Thyroid gland (tissue), 4 donors: ENCODE measurements around the gene HDAC9. TPM values are rescaled to one million over a fixed set of nuclear protein-coding genes. Genes with fewer than 3 reads are reported as not detected.

Source experiments
- DNase-seq, 2 donors: peaks; one replicate each; pipeline ENCODE4 v3.0.0-alpha.2; 2019
- H3K27ac ChIP-seq, 3 donors: fragments of 200-600 bp; sonication (generic); 1 replicate in 2 of 3; 2 replicates in 1 of 3; pipeline ENCODE4 v1.5.1; 2016 to 2019; ENCODE audit warnings: mild to moderate bottlenecking in 1 of 3, moderate library complexity in 1 of 3
- H3K27me3 ChIP-seq: fragments of 200-600 bp; sonication (generic); one replicate; pipeline ENCODE4 v1.5.1; 2019
- H3K36me3 ChIP-seq, 2 donors: fragments of 200-600 bp; sonication (generic); one replicate each; pipeline ENCODE4 v1.5.1; 2016 to 2019
- H3K4me1 ChIP-seq, 2 donors: fragments of 200-600 bp; sonication (generic); one replicate each; pipeline ENCODE4 v1.5.1; 2017 to 2019
- H3K4me3 ChIP-seq, 3 donors: fragments of 200-600 bp; sonication (generic); replicated peaks in 1 of 3; 1 replicate in 2 of 3; 2 replicates in 1 of 3; pipeline ENCODE4 v1.5.1; 2016; ENCODE audit warnings: mild to moderate bottlenecking in 1 of 3
- H3K9me3 ChIP-seq: fragments of 200-600 bp; sonication (generic); one replicate; pipeline ENCODE4 v1.5.1; 2017
- CTCF ChIP-seq, 6 experiments: fragments of 200-600 bp in 3 of 6; fragments of 450-650 bp in 3 of 6; sonication (generic) in 3 of 6; IDR thresholded peaks; one replicate each; pipeline ENCODE4 v1.5.1; 2016 to 2019; ENCODE audit warnings: antibody characterized with exemption in 6 of 6, mild to moderate bottlenecking in 2 of 6, inconsistent platforms in 1 of 6, moderate library complexity in 1 of 6
- POLR2A ChIP-seq, 2 donors: fragments of 450-650 bp; IDR thresholded peaks; one replicate each; pipeline ENCODE4 v1.6.1; 2017; ENCODE audit warnings: antibody characterized with exemption in 2 of 2, mild to moderate bottlenecking in 2 of 2, moderate library complexity in 1 of 2
- whole genome bisulfite sequencing, 2 donors: methylation state at CpG; one replicate each; pipeline ENCODE4 v1.1.5; 2017; 5-methylcytosine and 5-hydroxymethylcytosine counted together
- intact Hi-C: fragments of 100-400 bp; cut with DNase I; formaldehyde crosslinking; loops from one replicate; pipeline ENCODE4 v1.15.1; 2023
- total RNA-seq, 4 donors: library from RNA; depleted of rRNA; stranded (reverse); fragments of >200 nt; gene quantifications; one replicate each; pipeline ENCODE4 v1.2.3, GENCODE V29; 2016

HDAC9 gene
- total RNA-seq, 4 donors from 2014 or later, result 5.4 to 28.2 (median 7.2) TPM

GRCh38 chr7:18873734-18874336 lies 378.3 kb downstream of the HDAC9 start:
- no peak for TF ChIP-seq CTCF (IDR thresholded peaks at IDR 0.05)
- no peak for TF ChIP-seq POLR2A (IDR thresholded peaks at IDR 0.05)
- H3K4me1 ChIP-seq, result no peaks in the 10 kb centered on the region
- no peak overlapping the region for H3K27ac ChIP-seq
- WGBS, 2 donors, result 90% methylated on average over 5 of the region's 5 CpGs
- H3K9me3 ChIP-seq, result no peaks in the 10 kb centered on the region
- no peak overlapping the region for H3K4me3 ChIP-seq
- H3K27me3 ChIP-seq, result no peaks in the 10 kb centered on the region
- H3K36me3 ChIP-seq, result no peaks in the 10 kb centered on the region
- no peak for DNase-seq
- intact Hi-C loops, result no loop called here

DNA sequence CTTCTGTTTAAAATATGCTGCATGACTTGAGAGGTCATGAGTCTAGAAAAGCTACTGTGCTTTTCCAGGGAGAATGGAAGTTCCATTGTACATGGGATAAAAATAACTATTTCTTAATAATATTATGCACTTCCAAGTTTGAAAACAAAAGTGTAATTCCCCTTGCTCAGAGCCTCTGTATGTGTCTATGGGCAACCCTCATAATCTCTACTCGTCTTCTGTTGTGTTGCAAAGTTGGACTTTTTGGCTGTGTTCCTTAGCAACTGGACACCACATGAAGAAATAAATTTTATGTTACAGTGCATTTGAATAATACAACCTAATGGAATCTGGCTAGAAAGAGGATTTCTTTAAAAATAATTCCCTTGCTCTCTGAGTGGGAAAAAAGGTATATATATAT lies 379.3 kb downstream of the HDAC9 start:
- no peak overlapping the region for H3K27ac ChIP-seq
- no peak for TF ChIP-seq CTCF (IDR thresholded peaks at IDR 0.05)
- no peak for TF ChIP-seq POLR2A (IDR thresholded peaks at IDR 0.05)
- no peak for DNase-seq
- no peaks in the 10 kb centered on the region for H3K9me3 ChIP-seq
- no peaks in the 10 kb centered on the region for H3K36me3 ChIP-seq
- no peaks in the 10 kb centered on the region for H3K27me3 ChIP-seq
- intact Hi-C loops, result no loop called here
- H3K4me1 ChIP-seq, result no peaks in the 10 kb centered on the region
- 70 to 83% methylated on average over 1 of the region's 1 CpG for WGBS, 2 donors
- no peak overlapping the region for H3K4me3 ChIP-seq

- 85 to 90% methylated on average over 3 of the region's 3 CpGs for WGBS, 2 donors
- Histone ChIP-seq H3K27ac (no peak overlapping the region), H3K4me1 (no peaks in the 10 kb centered on the region), H3K36me3 (no peaks in the 10 kb centered on the region), H3K9me3 (no peaks in the 10 kb centered on the region), H3K4me3 (no peak overlapping the region), H3K27me3 (no peaks in the 10 kb centered on the region)
- intact Hi-C loops, result no loop called here
- TF ChIP-seq POLR2A (IDR thresholded peaks at IDR 0.05), result no peak
- TF ChIP-seq CTCF (IDR thresholded peaks at IDR 0.05), result no peak
- DNase-seq, result no peak
Measured at GRCh38 chr7:18877874-18878273, 382.3 kb downstream of the HDAC9 start.

GRCh38 chr7:18886832-18887231 lies 391.3 kb downstream of the HDAC9 start:
- TF ChIP-seq POLR2A (IDR thresholded peaks at IDR 0.05), result no peak
- TF ChIP-seq CTCF (IDR thresholded peaks at IDR 0.05), result no peak
- Histone ChIP-seq H3K4me1 (peaks cover 14 to 24% of the 10 kb centered on the region in 2 donors), H3K27ac (no peak overlapping the region), H3K27me3 (no peaks in the 10 kb centered on the region), H3K36me3 (no peaks in the 10 kb centered on the region), H3K9me3 (no peaks in the 10 kb centered on the region), H3K4me3 (no peak overlapping the region)
- 81 to 86% methylated on average over 4 of the region's 4 CpGs for WGBS, 2 donors
- DNase-seq, result no peak
- intact Hi-C loops, result no loop called here

GRCh38 chr7:18889436-18889835 lies 393.9 kb downstream of the HDAC9 start:
- Histone ChIP-seq H3K9me3 (no peaks in the 10 kb centered on the region), H3K4me1 (peaks cover 14 to 26% of the 10 kb centered on the region in 2 donors), H3K36me3 (no peaks in the 10 kb centered on the region), H3K27ac (no peak overlapping the region), H3K27me3 (no peaks in the 10 kb centered on the region), H3K4me3 (no peak overlapping the region)
- intact Hi-C loops, result no loop called here
- DNase-seq, result no peak
- no peak for TF ChIP-seq CTCF (IDR thresholded peaks at IDR 0.05)
- no peak for TF ChIP-seq POLR2A (IDR thresholded peaks at IDR 0.05)
- WGBS, 2 donors, result 8 to 29% methylated on average over 1 of the region's 1 CpG
